GM13976 (cell line): ENCODE measurements around the gene UGT1A4.

Source experiments
- DNase-seq: peaks from one replicate; pipeline ENCODE4 v3.0.0; 2012; ENCODE audit warnings: low spot score
- in situ Hi-C: fragments of 300-500 bp; cut with MboI; formaldehyde crosslinking; loops from one replicate; pipeline ENCODE4 v1.12.0; 2022; ENCODE audit warnings: low sequenced_read_pairs, mixed read lengths, inconsistent platforms; ENCODE audit not compliant: unreplicated experiment
- TF ChIP-seq, protein P1 (sequence below): IDR thresholded peaks from 2 replicates; pipeline ENCODE4 v1.5.1; 2012; ENCODE audit warnings: borderline replicate concordance, mild to moderate bottlenecking; ENCODE audit not compliant: insufficient read depth; ENCODE audit errors: extremely low read depth, missing control alignments, control extremely low read depth

The UGT1A4 gene

DNA sequence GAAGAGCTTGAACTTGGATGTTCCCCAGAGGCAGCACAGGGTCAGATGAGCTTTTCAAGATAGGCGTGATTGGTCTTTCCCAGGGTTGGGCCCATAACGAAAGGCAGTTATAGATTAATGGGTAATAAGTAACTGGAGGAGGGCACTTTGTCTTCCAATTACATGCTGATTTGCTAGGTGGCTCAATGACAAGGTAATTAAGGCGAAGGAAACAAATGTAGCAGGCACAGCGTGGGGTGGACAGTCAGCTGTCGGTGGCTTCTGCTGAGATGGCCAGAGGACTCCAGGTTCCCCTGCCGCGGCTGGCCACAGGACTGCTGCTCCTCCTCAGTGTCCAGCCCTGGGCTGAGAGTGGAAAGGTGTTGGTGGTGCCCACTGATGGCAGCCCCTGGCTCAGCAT, at the start of gene UGT1A4:
Gene UGT1A4 (plus strand): TSS at position 185 of the 400 bp plus-strand sequence. CDS start 85 bp downstream, at position 270.
- DNase-seq, result no peak
- in situ Hi-C loops, result loop anchor here (25.0 kb wide), 2 partner anchors 256 to 431 kb away; no protein-coding TSS in a partner anchor
- TF ChIP-seq, protein P1, sequence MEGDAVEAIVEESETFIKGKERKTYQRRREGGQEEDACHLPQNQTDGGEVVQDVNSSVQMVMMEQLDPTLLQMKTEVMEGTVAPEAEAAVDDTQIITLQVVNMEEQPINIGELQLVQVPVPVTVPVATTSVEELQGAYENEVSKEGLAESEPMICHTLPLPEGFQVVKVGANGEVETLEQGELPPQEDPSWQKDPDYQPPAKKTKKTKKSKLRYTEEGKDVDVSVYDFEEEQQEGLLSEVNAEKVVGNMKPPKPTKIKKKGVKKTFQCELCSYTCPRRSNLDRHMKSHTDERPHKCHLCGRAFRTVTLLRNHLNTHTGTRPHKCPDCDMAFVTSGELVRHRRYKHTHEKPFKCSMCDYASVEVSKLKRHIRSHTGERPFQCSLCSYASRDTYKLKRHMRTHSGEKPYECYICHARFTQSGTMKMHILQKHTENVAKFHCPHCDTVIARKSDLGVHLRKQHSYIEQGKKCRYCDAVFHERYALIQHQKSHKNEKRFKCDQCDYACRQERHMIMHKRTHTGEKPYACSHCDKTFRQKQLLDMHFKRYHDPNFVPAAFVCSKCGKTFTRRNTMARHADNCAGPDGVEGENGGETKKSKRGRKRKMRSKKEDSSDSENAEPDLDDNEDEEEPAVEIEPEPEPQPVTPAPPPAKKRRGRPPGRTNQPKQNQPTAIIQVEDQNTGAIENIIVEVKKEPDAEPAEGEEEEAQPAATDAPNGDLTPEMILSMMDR, result no peak

DNA sequence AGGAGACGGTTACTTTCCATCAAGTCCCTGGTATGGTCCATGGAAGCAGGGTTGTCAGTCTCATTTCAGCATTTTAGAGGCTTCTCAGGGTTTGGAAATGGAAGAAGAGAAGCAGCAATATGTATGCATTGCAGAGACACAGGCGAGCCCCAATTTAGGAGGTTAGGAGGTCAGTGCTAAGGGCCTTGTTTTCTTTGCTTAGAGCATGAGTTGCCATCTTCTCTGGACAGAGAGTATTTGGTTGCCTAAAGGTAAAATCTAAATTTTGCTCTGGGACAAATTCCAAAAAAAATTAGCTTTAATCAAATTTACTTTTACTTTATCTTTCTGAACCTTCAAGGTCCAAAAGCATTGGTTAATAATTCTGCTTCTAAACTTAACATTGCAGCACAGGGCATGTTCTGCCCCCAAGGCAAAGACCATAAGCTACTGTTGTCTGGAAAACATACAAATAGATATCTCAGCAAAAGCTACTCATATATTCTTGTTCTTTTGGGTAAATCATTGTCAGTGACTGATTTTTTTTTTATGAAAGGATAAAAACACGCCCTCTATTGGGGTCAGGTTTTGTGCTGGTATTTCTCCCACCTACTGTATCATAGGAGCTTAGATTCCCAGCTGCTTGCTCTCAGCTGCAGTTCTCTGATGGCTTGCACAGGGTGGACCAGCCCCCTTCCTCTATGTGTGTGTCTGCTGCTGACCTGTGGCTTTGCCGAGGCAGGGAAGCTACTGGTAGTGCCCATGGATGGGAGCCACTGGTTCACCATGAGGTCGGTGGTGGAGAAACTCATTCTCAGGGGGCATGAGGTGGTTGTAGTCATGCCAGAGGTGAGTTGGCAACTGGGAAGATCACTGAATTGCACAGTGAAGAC, 47.0 kb upstream of the UGT1A4 start, which contains the start of gene UGT1A9:
Gene UGT1A9 (plus strand): TSS at position 609 of the 872 bp plus-strand sequence. CDS start 37 bp downstream, at position 646.
- in situ Hi-C loops, result no loop called here
- DNase-seq, result no peak
- TF ChIP-seq, protein P1, result no peak

DNA sequence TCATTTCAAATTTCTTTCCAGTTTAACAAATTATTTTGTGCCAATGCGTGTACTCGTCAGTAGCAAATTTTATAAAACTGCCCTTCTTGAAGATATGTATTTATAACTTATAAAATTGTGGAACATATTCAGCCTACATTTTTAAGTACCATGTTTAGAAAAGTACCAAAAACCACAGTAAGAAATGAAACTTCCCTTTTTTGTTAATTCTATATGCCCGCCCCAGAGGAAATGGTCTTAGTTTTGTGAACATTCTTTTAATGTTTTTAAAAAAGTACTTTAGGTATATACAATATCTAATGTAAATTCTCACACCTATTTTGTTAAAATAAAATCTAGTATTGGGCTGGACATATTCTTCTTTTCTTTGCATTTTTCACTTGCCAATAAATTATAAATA, 45.6 kb upstream of the UGT1A4 start:
- TF ChIP-seq, protein P1, result no peak
- DNase-seq, result no peak
- in situ Hi-C loops, result no loop called here

DNA sequence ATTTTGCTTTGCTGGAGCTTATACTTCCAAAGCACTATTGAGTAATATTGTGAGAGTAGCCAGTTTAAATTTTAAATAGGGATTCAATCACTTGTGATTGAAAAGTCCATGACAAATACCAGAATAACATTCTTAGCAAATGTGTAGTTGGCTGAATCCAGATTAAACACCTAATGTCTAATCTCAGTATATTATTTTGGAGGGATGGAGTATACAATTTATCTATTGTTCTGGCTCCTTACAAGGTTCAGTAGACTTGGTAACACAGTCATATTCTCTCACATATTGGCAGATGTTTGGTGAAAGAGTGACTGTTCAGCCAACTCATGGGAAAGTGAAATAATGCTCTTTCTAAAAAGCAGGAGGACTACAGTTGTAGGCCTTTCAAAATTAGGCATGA, 44.6 kb upstream of the UGT1A4 start:
- DNase-seq, result no peak
- in situ Hi-C loops, result no loop called here
- TF ChIP-seq, protein P1, result no peak

DNA sequence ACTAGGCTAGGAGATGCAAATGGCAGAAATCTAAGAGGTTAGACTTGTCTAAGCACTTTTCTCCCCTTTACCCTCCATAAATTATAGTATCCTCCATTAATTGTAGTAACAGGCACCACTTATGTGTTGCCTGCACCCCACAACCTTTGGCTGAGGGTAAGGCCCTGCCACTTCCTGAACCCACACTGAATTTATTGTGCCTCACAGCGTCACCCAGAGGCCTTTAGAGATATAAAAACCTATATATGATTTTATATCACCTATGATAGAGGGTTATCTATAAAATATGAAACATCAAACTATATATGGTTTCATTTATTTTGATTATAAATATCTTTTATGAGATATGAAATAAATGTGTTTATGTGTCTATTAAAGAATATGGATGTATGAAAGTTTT, 44.2 kb upstream of the UGT1A4 start:
- in situ Hi-C loops, result no loop called here
- no peak for DNase-seq
- TF ChIP-seq, protein P1, result no peak

DNA sequence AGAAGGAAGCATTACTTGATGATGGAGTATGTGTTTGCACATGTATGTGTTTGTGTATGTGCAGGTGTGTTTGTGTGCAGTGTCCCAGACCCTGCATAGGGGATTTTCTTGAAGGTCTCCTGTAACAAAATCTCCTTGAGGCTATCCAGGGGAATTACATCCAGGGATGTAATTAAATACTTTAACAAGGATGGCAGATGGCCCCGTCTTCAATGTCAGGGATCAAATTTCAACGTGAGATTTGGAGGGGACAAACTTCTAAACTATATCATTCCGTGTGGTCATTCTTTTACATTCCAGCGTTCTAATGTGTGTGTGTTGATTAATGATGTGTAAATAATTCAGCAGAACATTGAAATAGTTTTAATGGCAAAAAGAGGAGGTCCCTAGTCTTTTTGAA, 43.5 kb upstream of the UGT1A4 start:
- in situ Hi-C loops, result no loop called here
- TF ChIP-seq, protein P1, result no peak
- DNase-seq, result no peak
